Endothelial cell of umbilical vein (primary cell): ENCODE measurements around the gene ONECUT2. TPM values are rescaled to one million over a fixed set of nuclear protein-coding genes. Genes with fewer than 3 reads are reported as not detected.
A peak's percentile ranks its signal among the peaks of the same experiment; 100 is the strongest.

Source experiments
- BruUV-seq: library from RNA; stranded (reverse); fragments of 400-500 nt; replicated peaks from 2 replicates; lab custom pipeline; 2021; lab: Mats Ljungman, UMichigan
- CTCF ChIA-PET: fragments of 300-600, 350-600 bp; sonication (Branson Sonifier 250); formaldehyde crosslinking; loops from one replicate; lab custom pipeline; 2021; ENCODE audit warnings: antibody characterized with exemption, inconsistent platforms; lab: Charles Lee
- POLR2A ChIA-PET: fragments of 300-600, 350-600 bp; sonication (Branson Sonifier 250); formaldehyde crosslinking; loops from one replicate; lab custom pipeline; 2021; ENCODE audit warnings: antibody characterized with exemption, inconsistent platforms; lab: Charles Lee
- DNase-seq: peaks from one replicate; pipeline ENCODE4 v3.0.0-alpha.2; 2011; ENCODE audit warnings: low read depth, low spot score
- FAIRE-seq: peaks from 2 replicates; lab custom pipeline; 2011; peaks lifted over from hg19 to GRCh38; lab: Jason Lieb, UNC
- H2AFZ ChIP-seq: 2 replicates; pipeline ENCODE4 v1.6.0; 2012; ENCODE audit warnings: low read depth, low read length, control low read depth, inconsistent platforms
- H3K27ac ChIP-seq: 2 replicates; pipeline ENCODE4 v1.5.1; 2011; ENCODE audit warnings: low read depth, mild to moderate bottlenecking, control low read depth, low read length, moderate library complexity; ENCODE audit not compliant: insufficient read depth
- H3K27me3 ChIP-seq, 2 experiments: 2 replicates each; pipeline versions ENCODE4 v1.6.0 to v1.6.1; 2011; ENCODE audit warnings: low read length in 2 of 2, mixed read lengths in 1 of 2; ENCODE audit not compliant: control insufficient read depth in 2 of 2, insufficient read depth in 2 of 2
- H3K36me3 ChIP-seq, 2 experiments: 2 replicates in 1 of 2; 3 replicates in 1 of 2; pipeline ENCODE4 v1.5.1; 2011; ENCODE audit warnings: low read length in 2 of 2, mild to moderate bottlenecking in 1 of 2, moderate library complexity in 1 of 2; ENCODE audit not compliant: control insufficient read depth in 2 of 2, insufficient read depth in 2 of 2; ENCODE audit errors: extremely low read depth in 1 of 2
- H3K4me1 ChIP-seq: 3 replicates; pipeline ENCODE4 v1.5.1; 2011; ENCODE audit warnings: mild to moderate bottlenecking, low read length; ENCODE audit not compliant: control insufficient read depth, insufficient read depth; ENCODE audit errors: extremely low read depth
- H3K4me2 ChIP-seq: 2 replicates; pipeline ENCODE4 v1.6.1; 2011; ENCODE audit warnings: low read length, control low read depth, mixed read lengths; ENCODE audit not compliant: insufficient read depth
- H3K4me3 ChIP-seq, 3 experiments: fragments of 200-600 bp in 1 of 3; sonication (generic), shearing (Covaris generic) in 1 of 3; replicated peaks in 1 of 3; 2 replicates each; pipeline ENCODE4 v1.5.1; 2011 to 2016; ENCODE audit warnings: control low read depth in 3 of 3, low read length in 3 of 3, mild to moderate bottlenecking in 2 of 3, inconsistent platforms in 1 of 3, low read depth in 1 of 3, moderate library complexity in 1 of 3; ENCODE audit not compliant: insufficient read depth in 1 of 3
- H3K79me2 ChIP-seq: 2 replicates; pipeline ENCODE4 v1.6.0; 2012; ENCODE audit warnings: low read length, inconsistent platforms; ENCODE audit not compliant: control insufficient read depth, insufficient read depth
- H3K9ac ChIP-seq: replicated peaks from 2 replicates; pipeline ENCODE3; 2011; ENCODE audit warnings: low read length, control low read depth; ENCODE audit not compliant: insufficient read depth; ENCODE audit errors: extremely low read depth
- H3K9me1 ChIP-seq: replicated peaks from 3 replicates; pipeline ENCODE4 v1.6.0; 2011; ENCODE audit warnings: mild to moderate bottlenecking, low read length; ENCODE audit not compliant: control insufficient read depth, insufficient read depth; ENCODE audit errors: extremely low read depth
- H3K9me3 ChIP-seq: replicated peaks from 2 replicates; pipeline ENCODE4 v1.5.1; 2012; ENCODE audit warnings: low read length, inconsistent platforms; ENCODE audit not compliant: control insufficient read depth, insufficient read depth
- H4K20me1 ChIP-seq: replicated peaks from 2 replicates; pipeline ENCODE3; 2011; ENCODE audit warnings: mild to moderate bottlenecking, low read length; ENCODE audit not compliant: control insufficient read depth, insufficient read depth; ENCODE audit errors: extremely low read depth
- CTCF ChIP-seq, 2 donors: IDR thresholded peaks; 1 replicate in 1 of 2; 2 replicates in 1 of 2; pipeline ENCODE4 v1.5.1; 2011; ENCODE audit warnings: low read length in 2 of 2, mild to moderate bottlenecking in 2 of 2, moderate library complexity in 2 of 2, control low read depth in 1 of 2, inconsistent platforms in 1 of 2, low read depth in 1 of 2; ENCODE audit not compliant: insufficient read depth in 1 of 2; ENCODE audit errors: extremely low read depth in 1 of 2
- EZH2 ChIP-seq: IDR thresholded peaks from 2 replicates; pipeline ENCODE4 v1.6.1; 2012; ENCODE audit warnings: borderline replicate concordance, low read depth, mild to moderate bottlenecking, moderate library complexity, low read length, inconsistent platforms; ENCODE audit not compliant: severe bottlenecking
- FOS ChIP-seq: IDR thresholded peaks from 2 replicates; pipeline ENCODE4 v1.6.1; 2011; ENCODE audit warnings: mild to moderate bottlenecking, low read length, moderate library complexity, borderline replicate concordance; ENCODE audit not compliant: insufficient read depth
- GATA2 ChIP-seq: IDR thresholded peaks from 2 replicates; pipeline ENCODE4 v1.7.0; 2011; ENCODE audit warnings: low read depth, mild to moderate bottlenecking, moderate library complexity, mixed read lengths, low read length; ENCODE audit not compliant: insufficient read length, insufficient read depth
- JUN ChIP-seq: IDR thresholded peaks from 2 replicates; pipeline ENCODE4 v1.6.1; 2011; ENCODE audit warnings: borderline replicate concordance, low read depth; ENCODE audit not compliant: insufficient read length, insufficient read depth
- MYC ChIP-seq: IDR thresholded peaks from one replicate; pipeline ENCODE4 v1.6.1; 2011; ENCODE audit warnings: mild to moderate bottlenecking, low read depth, low read length
- POLR2A ChIP-seq: IDR thresholded peaks from 2 replicates; pipeline ENCODE4 v1.6.1; 2012; ENCODE audit warnings: low read depth, mild to moderate bottlenecking, control low read depth, low read length
- POLR2AphosphoS5 ChIP-seq: IDR thresholded peaks from 2 replicates; pipeline ENCODE4 v1.6.1; 2012; ENCODE audit warnings: low read depth, mild to moderate bottlenecking, control low read depth, low read length, moderate library complexity; ENCODE audit not compliant: insufficient read depth
- dilution Hi-C: fragments of 300-500 bp; cut with MboI; formaldehyde crosslinking; loops from one replicate; pipeline ENCODE4 v1.15.0; 2019; ENCODE audit warnings: low sequenced_read_pairs; ENCODE audit not compliant: extremely low pct_ligation_motif_present
- intact Hi-C: fragments of 100-400 bp; cut with micrococcal nuclease; formaldehyde crosslinking; loops from one replicate; pipeline ENCODE4 v1.10.0; 2022
- polyA plus RNA-seq, 4 experiments: library from polyadenylated mRNA; depleted of rRNA in 3 of 4; stranded (reverse) in 3 of 4; unstranded in 1 of 4; fragments of >200 nt; gene quantifications; 2 replicates each; pipeline versions ENCODE4 v1.2.1 to v1.2.3, GENCODE V29; 2011 to 2012; ENCODE audit warnings: missing spikeins in 1 of 4
- total RNA-seq: library from RNA; stranded (reverse); gene quantifications from 2 replicates; pipeline ENCODE4 v1.2.3, GENCODE V29; 2021
- TF ChIP-seq, protein P1 (sequence below): IDR thresholded peaks from 2 replicates; pipeline ENCODE4 v1.6.1; 2011; ENCODE audit not compliant: insufficient read depth, insufficient read length

Gene ONECUT2
- total and polyA plus RNA-seq, 2 donors (not counting 3 experiments of a cell fraction or from before 2014, with no cell fraction given), result 0.01 to 0.62 TPM

DNA sequence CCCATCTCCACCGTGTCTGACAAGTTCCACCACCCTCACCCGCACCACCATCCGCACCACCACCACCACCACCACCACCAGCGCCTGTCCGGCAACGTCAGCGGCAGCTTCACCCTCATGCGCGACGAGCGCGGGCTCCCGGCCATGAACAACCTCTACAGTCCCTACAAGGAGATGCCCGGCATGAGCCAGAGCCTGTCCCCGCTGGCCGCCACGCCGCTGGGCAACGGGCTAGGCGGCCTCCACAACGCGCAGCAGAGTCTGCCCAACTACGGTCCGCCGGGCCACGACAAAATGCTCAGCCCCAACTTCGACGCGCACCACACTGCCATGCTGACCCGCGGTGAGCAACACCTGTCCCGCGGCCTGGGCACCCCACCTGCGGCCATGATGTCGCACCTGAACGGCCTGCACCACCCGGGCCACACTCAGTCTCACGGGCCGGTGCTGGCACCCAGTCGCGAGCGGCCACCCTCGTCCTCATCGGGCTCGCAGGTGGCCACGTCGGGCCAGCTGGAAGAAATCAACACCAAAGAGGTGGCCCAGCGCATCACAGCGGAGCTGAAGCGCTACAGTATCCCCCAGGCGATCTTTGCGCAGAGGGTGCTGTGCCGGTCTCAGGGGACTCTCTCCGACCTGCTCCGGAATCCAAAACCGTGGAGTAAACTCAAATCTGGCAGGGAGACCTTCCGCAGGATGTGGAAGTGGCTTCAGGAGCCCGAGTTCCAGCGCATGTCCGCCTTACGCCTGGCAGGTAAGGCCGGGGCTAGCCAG, 1.2 kb downstream of the ONECUT2 start:
- peaks cover 15% of the 10 kb centered on the region for H3K4me1 ChIP-seq
- intact Hi-C loops, result loop anchor here (5.0 kb wide), 1 partner anchor 84 kb away; the partner anchor contains the start of gene ST8SIA3
- no peak overlapping the region for H3K27ac ChIP-seq
- H3K79me2 ChIP-seq, result no peaks in the 10 kb centered on the region
- H3K27me3 ChIP-seq, result peaks cover 87 to 92% of the 10 kb centered on the region in 2 experiments
- DNase-seq, result no peak
- no peak overlapping the region for H2AFZ ChIP-seq
- no peak overlapping the region for H3K4me3 ChIP-seq
- no peaks in the 10 kb centered on the region for H4K20me1 ChIP-seq
- no peaks in the 10 kb centered on the region for H3K9me3 ChIP-seq
- no peak for FAIRE-seq
- BruUV-seq, result no TSS peak
- dilution Hi-C loops, result no loop called here
- no peaks in the 10 kb centered on the region for H3K9me1 ChIP-seq
- no peak overlapping the region for H3K9ac ChIP-seq
- H3K36me3 ChIP-seq, result no peaks in the 10 kb centered on the region
- POLR2A ChIA-PET, result no interaction called here
- CTCF ChIA-PET, result interaction anchor here (1.2 to 2.6 kb wide), 3 partner anchors 10 to 688 kb away, joined by 3 to 15 read pairs (median 3); no protein-coding TSS in a partner anchor
- TF ChIP-seq FOS (no peak), EZH2 (peak; percentile 86)
- H3K4me2 ChIP-seq, result no peak overlapping the region

DNA sequence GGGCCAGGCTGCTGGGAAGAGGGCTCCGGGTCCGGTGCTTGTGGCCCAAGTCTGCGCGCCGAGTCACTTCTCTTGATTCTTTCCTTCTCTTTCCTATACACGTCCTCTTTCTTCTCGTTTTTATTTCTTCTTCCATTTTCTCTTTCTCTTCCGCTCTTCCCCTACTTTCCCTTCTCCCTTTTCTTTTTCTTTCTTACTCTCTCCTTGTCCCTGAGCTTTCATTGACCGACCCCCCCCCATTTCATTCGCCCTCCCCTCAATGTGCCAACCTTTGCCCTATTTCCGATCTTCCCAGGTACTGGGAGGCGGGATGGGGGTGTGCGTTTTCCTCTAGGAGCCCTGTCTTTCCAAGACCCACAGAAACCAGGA, 1.8 kb downstream of the ONECUT2 start:
- DNase-seq (no peak), FAIRE-seq (no peak)
- no peaks in the 10 kb centered on the region for H3K36me3 ChIP-seq
- H2AFZ ChIP-seq, result no peak overlapping the region
- intact Hi-C loops, result loop anchor here (5.0 kb wide), 1 partner anchor 85 kb away; the partner anchor contains the start of gene ST8SIA3
- no peaks in the 10 kb centered on the region for H3K9me3 ChIP-seq
- no peak overlapping the region for H3K9ac ChIP-seq
- H3K79me2 ChIP-seq, result no peaks in the 10 kb centered on the region
- BruUV-seq, result no TSS peak
- H3K9me1 ChIP-seq, result no peaks in the 10 kb centered on the region
- H3K27me3 ChIP-seq, result peaks cover 87 to 92% of the 10 kb centered on the region in 2 experiments
- dilution Hi-C loops, result no loop called here
- POLR2A ChIA-PET, result no interaction called here
- no peak overlapping the region for H3K4me2 ChIP-seq
- H3K4me1 ChIP-seq, result peaks cover 15% of the 10 kb centered on the region
- no peak for TF ChIP-seq POLR2AphosphoS5
- TF ChIP-seq MYC, result no peak
- no peak for TF ChIP-seq JUN
- no peak for TF ChIP-seq CTCF (IDR thresholded peaks at IDR 0.05; ENCODE audit: extremely low read depth in 1 of 2, insufficient read depth in 1 of 2, low read depth in 1 of 2, low read length in 2 of 2)
- no peak for TF ChIP-seq EZH2
- no peak for TF ChIP-seq FOS
- TF ChIP-seq POLR2A, result no peak
- TF ChIP-seq, protein P1, sequence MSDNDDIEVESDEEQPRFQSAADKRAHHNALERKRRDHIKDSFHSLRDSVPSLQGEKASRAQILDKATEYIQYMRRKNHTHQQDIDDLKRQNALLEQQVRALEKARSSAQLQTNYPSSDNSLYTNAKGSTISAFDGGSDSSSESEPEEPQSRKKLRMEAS, result no peak
- no peak for TF ChIP-seq GATA2
- CTCF ChIA-PET, result interaction anchor here (1.8 to 2.6 kb wide), 3 partner anchors 648 to 734 kb away, joined by 4 to 15 read pairs (median 7); no protein-coding TSS in a partner anchor
- no peak overlapping the region for H3K27ac ChIP-seq
- no peak overlapping the region for H3K4me3 ChIP-seq
- no peaks in the 10 kb centered on the region for H4K20me1 ChIP-seq
